Sigmoid colon (tissue), 7 donors: ENCODE data around the gene PIK3C2G. TPM values are rescaled to one million over a fixed set of nuclear protein-coding genes. Genes with fewer than 3 reads are reported as not detected.

Experiments used
- DNase-seq: peaks from one replicate; pipeline ENCODE4 v3.0.0-alpha.2; 2019
- H3K27ac ChIP-seq, 4 donors: fragments of 200-600 bp; sonication (generic); one replicate each; pipeline ENCODE4 v1.5.1; 2016 to 2019; ENCODE audit warnings: mild to moderate bottlenecking in 1 of 4
- H3K27me3 ChIP-seq, 3 donors: fragments of 200-600 bp; sonication (generic); one replicate each; pipeline ENCODE4 v1.5.1; 2019; ENCODE audit warnings: mild to moderate bottlenecking in 1 of 3
- H3K36me3 ChIP-seq, 4 donors: fragments of 200-600 bp; sonication (generic); one replicate each; pipeline ENCODE4 v1.5.1; 2016 to 2019
- H3K4me1 ChIP-seq, 4 donors: fragments of 200-600 bp; sonication (generic); one replicate each; pipeline ENCODE4 v1.5.1; 2017 to 2019
- H3K4me3 ChIP-seq, 4 donors: fragments of 200-600 bp; sonication (generic); one replicate each; pipeline ENCODE4 v1.5.1; 2017 to 2019; ENCODE audit warnings: mild to moderate bottlenecking in 2 of 4, moderate library complexity in 1 of 4
- H3K9me3 ChIP-seq, 4 donors: fragments of 200-600 bp in 3 of 4; sonication (generic) in 3 of 4; one replicate each; pipeline versions ENCODE4 v1.5.1 to v1.6.1; 2013 to 2019
- EP300 ChIP-seq, 4 donors: sonication (generic); formaldehyde crosslinking; IDR thresholded peaks; one replicate each; pipeline ENCODE4 v1.6.1; 2017; ENCODE audit warnings: antibody characterized with exemption in 4 of 4
- POLR2A ChIP-seq, 2 donors: fragments of 450-650 bp; IDR thresholded peaks; one replicate each; pipeline ENCODE4 v1.6.1; 2016; ENCODE audit warnings: antibody characterized with exemption in 2 of 2, mild to moderate bottlenecking in 2 of 2, moderate library complexity in 2 of 2
- POLR2AphosphoS5 ChIP-seq, 4 donors: sonication (generic); formaldehyde crosslinking; IDR thresholded peaks; one replicate each; pipeline ENCODE4 v1.6.1; 2017; ENCODE audit warnings: antibody characterized with exemption in 4 of 4
- WGBS, 2 donors: extraction: QIAGEN DNeasy Blood & Tissue Kit; methylation state at CpG; one replicate each; pipeline ENCODE4 v1.1.7; 2013; 5-methylcytosine and 5-hydroxymethylcytosine counted together
- intact Hi-C: fragments of 100-400 bp; cut with DNase I; formaldehyde crosslinking; loops from one replicate; pipeline ENCODE4 v1.15.1; 2023
- polyA plus RNA-seq, 3 donors: library from polyadenylated mRNA; stranded (reverse); fragments of 200-250 nt; gene quantifications; one replicate each; pipeline ENCODE4 v1.2.3, GENCODE V29; 2013
- total RNA-seq, 4 donors: library from RNA; depleted of rRNA; stranded (reverse); fragments of >200 nt; gene quantifications; one replicate each; pipeline ENCODE4 v1.1.0, GENCODE V29; 2016
- TF ChIP-seq, protein P1 (sequence below), 4 experiments: fragments of 450-650 bp in 3 of 4; fragments of 200-600 bp in 1 of 4; IDR thresholded peaks; one replicate each; pipeline ENCODE4 v1.5.1; 2016 to 2019; ENCODE audit warnings: antibody characterized with exemption in 4 of 4, mild to moderate bottlenecking in 3 of 4, moderate library complexity in 2 of 4
- donor health status: healthy with polysubstance abuse.
- donor health status: Bipolar disorder and iron deficiency.
- donor health status: healthy.

The PIK3C2G gene
- total and polyA plus RNA-seq, 7 donors: 0.07 to 1.7 (median 0.63) TPM; not detected in 1

- H3K4me1 ChIP-seq: no peaks in the 10 kb centered on the region
- no peak overlapping the region for H3K4me3 ChIP-seq
- H3K9me3 ChIP-seq: no peaks in the 10 kb centered on the region
- TF ChIP-seq EP300 (IDR thresholded peaks at IDR 0.05) (no peak), POLR2A (IDR thresholded peaks at IDR 0.05) (no peak), POLR2AphosphoS5 (IDR thresholded peaks at IDR 0.05) (no peak)
- TF ChIP-seq, protein P1, sequence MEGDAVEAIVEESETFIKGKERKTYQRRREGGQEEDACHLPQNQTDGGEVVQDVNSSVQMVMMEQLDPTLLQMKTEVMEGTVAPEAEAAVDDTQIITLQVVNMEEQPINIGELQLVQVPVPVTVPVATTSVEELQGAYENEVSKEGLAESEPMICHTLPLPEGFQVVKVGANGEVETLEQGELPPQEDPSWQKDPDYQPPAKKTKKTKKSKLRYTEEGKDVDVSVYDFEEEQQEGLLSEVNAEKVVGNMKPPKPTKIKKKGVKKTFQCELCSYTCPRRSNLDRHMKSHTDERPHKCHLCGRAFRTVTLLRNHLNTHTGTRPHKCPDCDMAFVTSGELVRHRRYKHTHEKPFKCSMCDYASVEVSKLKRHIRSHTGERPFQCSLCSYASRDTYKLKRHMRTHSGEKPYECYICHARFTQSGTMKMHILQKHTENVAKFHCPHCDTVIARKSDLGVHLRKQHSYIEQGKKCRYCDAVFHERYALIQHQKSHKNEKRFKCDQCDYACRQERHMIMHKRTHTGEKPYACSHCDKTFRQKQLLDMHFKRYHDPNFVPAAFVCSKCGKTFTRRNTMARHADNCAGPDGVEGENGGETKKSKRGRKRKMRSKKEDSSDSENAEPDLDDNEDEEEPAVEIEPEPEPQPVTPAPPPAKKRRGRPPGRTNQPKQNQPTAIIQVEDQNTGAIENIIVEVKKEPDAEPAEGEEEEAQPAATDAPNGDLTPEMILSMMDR (IDR thresholded peaks at IDR 0.05): no peak
- intact Hi-C loops: no loop called here
- no peaks in the 10 kb centered on the region for H3K36me3 ChIP-seq
- no peak for DNase-seq
- H3K27ac ChIP-seq: no peak overlapping the region
- H3K27me3 ChIP-seq: no peaks in the 10 kb centered on the region
Observed at GRCh38 chr12:18361433-18361832, 100.1 kb downstream of the PIK3C2G start.

DNA sequence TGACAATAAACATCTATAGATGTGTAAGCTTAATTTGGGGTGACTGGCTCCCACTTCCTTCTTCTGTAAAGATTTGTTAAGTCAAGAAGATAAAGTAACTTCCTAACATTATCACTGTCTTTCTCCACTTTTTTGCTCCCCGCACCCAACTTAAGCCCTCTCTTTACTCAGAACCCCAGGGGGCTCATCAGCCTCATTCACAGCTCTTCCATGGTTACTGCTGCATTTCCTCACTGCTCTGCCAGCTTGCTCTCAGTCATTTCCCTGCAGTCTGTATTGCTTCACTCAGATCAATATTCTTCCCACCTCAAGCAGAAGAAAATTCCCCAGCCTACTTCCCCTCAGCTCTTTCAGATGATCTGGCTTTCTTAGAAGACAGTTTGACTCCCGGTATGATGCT, 102.0 kb downstream of the PIK3C2G start:
- no peak for DNase-seq
- intact Hi-C loops: no loop called here
- H3K27me3 ChIP-seq: no peaks in the 10 kb centered on the region
- H3K4me3 ChIP-seq: no peak overlapping the region
- TF ChIP-seq POLR2A (IDR thresholded peaks at IDR 0.05): no peak
- TF ChIP-seq, protein P1 (IDR thresholded peaks at IDR 0.05): no peak
- H3K36me3 ChIP-seq: no peaks in the 10 kb centered on the region
- H3K9me3 ChIP-seq: no peaks in the 10 kb centered on the region
- H3K4me1 ChIP-seq: no peaks in the 10 kb centered on the region
- WGBS, 2 donors: 84 to 88% methylated on average over 2 of the region's 2 CpGs
- H3K27ac ChIP-seq: no peak overlapping the region

GRCh38 chr12:18368594-18368993, 107.3 kb downstream of the PIK3C2G start:
- Histone ChIP-seq H3K4me1 (no peaks in the 10 kb centered on the region), H3K9me3 (no peaks in the 10 kb centered on the region), H3K4me3 (no peak overlapping the region), H3K27ac (no peak overlapping the region), H3K27me3 (no peaks in the 10 kb centered on the region), H3K36me3 (no peaks in the 10 kb centered on the region)
- intact Hi-C loops: no loop called here
- no peak for DNase-seq
- 88 to 94% methylated on average over 3 of the region's 3 CpGs for WGBS, 2 donors
- TF ChIP-seq POLR2A (IDR thresholded peaks at IDR 0.05) (no peak), POLR2AphosphoS5 (IDR thresholded peaks at IDR 0.05) (no peak), EP300 (IDR thresholded peaks at IDR 0.05) (no peak)
- TF ChIP-seq, protein P1 (IDR thresholded peaks at IDR 0.05): no peak

DNA sequence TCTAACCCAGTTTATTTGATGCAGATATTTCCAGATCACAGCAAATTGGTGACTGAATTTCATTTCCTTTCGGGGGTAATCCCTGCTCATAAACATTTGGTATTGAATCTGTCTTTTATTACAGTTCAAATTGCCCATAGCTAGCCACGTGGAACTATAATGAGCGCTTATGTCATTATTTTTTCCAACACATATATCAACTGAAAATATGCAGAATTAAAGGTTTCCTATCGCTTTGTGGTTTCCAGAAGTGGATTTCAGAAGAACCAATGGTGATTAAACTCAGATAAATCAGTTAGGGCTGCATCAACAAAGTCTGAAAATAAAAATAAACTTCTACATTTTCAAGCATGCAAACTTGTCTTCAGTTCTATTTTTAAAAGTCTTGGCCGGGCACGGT, 111.9 kb downstream of the PIK3C2G start:
- Histone ChIP-seq H3K27ac (no peak overlapping the region), H3K9me3 (no peaks in the 10 kb centered on the region), H3K27me3 (no peaks in the 10 kb centered on the region), H3K4me3 (no peak overlapping the region), H3K36me3 (no peaks in the 10 kb centered on the region), H3K4me1 (no peaks in the 10 kb centered on the region)
- TF ChIP-seq EP300 (IDR thresholded peaks at IDR 0.05): no peak
- TF ChIP-seq, protein P1 (IDR thresholded peaks at IDR 0.05): no peak
- no peak for TF ChIP-seq POLR2A (IDR thresholded peaks at IDR 0.05)
- TF ChIP-seq POLR2AphosphoS5 (IDR thresholded peaks at IDR 0.05): no peak
- 66 to 76% methylated on average over 6 of the region's 6 CpGs for WGBS, 2 donors
- intact Hi-C loops: no loop called here
- no peak for DNase-seq

GRCh38 chr12:18375131-18375530, 113.8 kb downstream of the PIK3C2G start:
- Histone ChIP-seq H3K4me1 (no peaks in the 10 kb centered on the region), H3K36me3 (no peaks in the 10 kb centered on the region), H3K9me3 (no peaks in the 10 kb centered on the region), H3K27me3 (no peaks in the 10 kb centered on the region), H3K4me3 (no peak overlapping the region), H3K27ac (no peak overlapping the region)
- TF ChIP-seq POLR2AphosphoS5 (IDR thresholded peaks at IDR 0.05) (no peak), EP300 (IDR thresholded peaks at IDR 0.05) (no peak), POLR2A (IDR thresholded peaks at IDR 0.05) (no peak)
- TF ChIP-seq, protein P1 (IDR thresholded peaks at IDR 0.05): no peak
- intact Hi-C loops: no loop called here
- no peak for DNase-seq
